D721Med (cell line): ENCODE data around the gene JARID2.

Experiments used
- DNase-seq: peaks from one replicate; pipeline ENCODE4 v3.0.0; 2011; ENCODE audit warnings: low spot score; ENCODE audit not compliant: insufficient read length
- FAIRE-seq: peaks from 2 replicates; lab custom pipeline; 2011; peaks lifted over from hg19 to GRCh38; lab: Jason Lieb, UNC
- CTCF ChIP-seq: IDR thresholded peaks from 2 replicates; pipeline ENCODE4 v1.5.1; 2012; ENCODE audit warnings: mild to moderate bottlenecking, control low read depth; ENCODE audit not compliant: insufficient read depth; ENCODE audit errors: missing control alignments

Gene JARID2

GRCh38 chr6:15456422-15456821 lies 210.6 kb downstream of the JARID2 start:
- DNase-seq (no peak), FAIRE-seq (no peak)
- TF ChIP-seq CTCF: no peak

- no peak for TF ChIP-seq CTCF
- FAIRE-seq (no peak), DNase-seq (no peak)
These were observed 211.3 kb downstream of the JARID2 start for GRCh38 chr6:15457121-15457650.

- FAIRE-seq (no peak), DNase-seq (no peak)
- no peak for TF ChIP-seq CTCF
These were observed 212.2 kb downstream of the JARID2 start for GRCh38 chr6:15458021-15458459.

- FAIRE-seq (no peak), DNase-seq (no peak)
- no peak for TF ChIP-seq CTCF
These were observed 214.3 kb downstream of the JARID2 start for GRCh38 chr6:15460110-15460727.

GRCh38 chr6:15461127-15461944 lies 215.5 kb downstream of the JARID2 start:
- DNase-seq: no peak
- FAIRE-seq: no peak
- no peak for TF ChIP-seq CTCF

GRCh38 chr6:15462256-15462655 lies 216.4 kb downstream of the JARID2 start:
- no peak for TF ChIP-seq CTCF
- DNase-seq: no peak
- FAIRE-seq: no peak
